Neural cell (in vitro differentiated cells): ENCODE measurements around the gene ISG20L2. TPM values are rescaled to one million over a fixed set of nuclear protein-coding genes. Genes with fewer than 3 reads are reported as not detected.

Experiments used
- H2AFZ ChIP-seq: fragments of 200-600, 300-800 bp; sonication (generic), shearing (Covaris generic); 2 replicates; pipeline ENCODE4 v1.6.0; 2014; ENCODE audit warnings: low read depth, mild to moderate bottlenecking, antibody characterized with exemption, low read length, moderate library complexity
- H3F3A ChIP-seq: fragments of 200-600 bp; shearing (Covaris generic); 2 replicates; pipeline ENCODE4 v1.6.1; 2016; ENCODE audit warnings: mild to moderate bottlenecking, moderate library complexity, mixed read lengths, antibody characterized with exemption, low read length; ENCODE audit not compliant: insufficient read depth, poor library complexity, severe bottlenecking
- H3K27ac ChIP-seq: fragments of 200-600, 300-800 bp; sonication (generic), shearing (Covaris generic); 2 replicates; pipeline ENCODE4 v1.5.1; 2014; ENCODE audit warnings: mild to moderate bottlenecking, low read length, moderate library complexity
- H3K27me3 ChIP-seq: fragments of 300-800, 200-600 bp; sonication (generic), shearing (Covaris generic); 2 replicates; pipeline ENCODE4 v1.6.0; 2014; ENCODE audit warnings: mild to moderate bottlenecking, low read depth, low read length, moderate library complexity; ENCODE audit not compliant: insufficient read depth
- H3K36me3 ChIP-seq: fragments of 300-800, 200-600 bp; sonication (generic), shearing (Covaris generic); 2 replicates; pipeline ENCODE4 v1.5.1; 2014; ENCODE audit warnings: mild to moderate bottlenecking, antibody characterized with exemption, low read length, moderate library complexity; ENCODE audit not compliant: insufficient read depth
- H3K4me2 ChIP-seq: fragments of 300-800, 200-600 bp; sonication (generic), shearing (Covaris generic); 2 replicates; pipeline ENCODE4 v1.6.0; 2014; ENCODE audit warnings: mild to moderate bottlenecking, low read length
- H3K4me3 ChIP-seq: fragments of 300-800, 200-600 bp; sonication (generic), shearing (Covaris generic); 2 replicates; pipeline ENCODE4 v1.5.1; 2014; ENCODE audit warnings: mild to moderate bottlenecking, low read length, moderate library complexity
- H3K79me2 ChIP-seq: fragments of 200-600 bp; shearing (Covaris generic); replicated peaks from 2 replicates; pipeline ENCODE4 v1.6.0; 2014; ENCODE audit warnings: mild to moderate bottlenecking, low read length, moderate library complexity; ENCODE audit not compliant: insufficient read depth
- H3K9ac ChIP-seq: fragments of 300-800, 200-600 bp; sonication (generic), shearing (Covaris generic); 2 replicates; pipeline ENCODE4 v1.6.1; 2016; ENCODE audit warnings: mild to moderate bottlenecking, low read length, mixed read lengths
- H3K9me2 ChIP-seq: fragments of 200-600 bp; shearing (Covaris generic); 2 replicates; pipeline ENCODE4 v1.6.1; 2016; ENCODE audit warnings: mild to moderate bottlenecking, low read length, mixed read lengths; ENCODE audit not compliant: insufficient read depth
- H3K9me3 ChIP-seq: fragments of 200-600, 300-800 bp; sonication (generic), shearing (Covaris generic); 2 replicates; pipeline ENCODE4 v1.6.1; 2016; ENCODE audit warnings: mild to moderate bottlenecking, mixed run types, low read length, moderate library complexity, mixed read lengths
- H4K20me1 ChIP-seq: fragments of 200-600 bp; shearing (Covaris generic); 2 replicates; pipeline ENCODE4 v1.6.1; 2016; ENCODE audit warnings: mild to moderate bottlenecking, mixed run types; ENCODE audit not compliant: insufficient read depth
- EP300 ChIP-seq: fragments of 450-650 bp; conservative IDR thresholded peaks from 2 replicates; pipeline ENCODE4 v1.6.1; 2014; ENCODE audit warnings: antibody characterized with exemption, mild to moderate bottlenecking, moderate library complexity; ENCODE audit not compliant: poor library complexity, severe bottlenecking
- EZH2 ChIP-seq: fragments of 200-600, 300-800 bp; shearing (Covaris generic), sonication (generic); IDR thresholded peaks from 2 replicates; pipeline ENCODE4 v1.6.1; 2014; ENCODE audit warnings: antibody characterized with exemption, low read length, borderline replicate concordance, mild to moderate bottlenecking; ENCODE audit not compliant: insufficient read depth, poor library complexity, severe bottlenecking
- MXI1 ChIP-seq: fragments of 450-650 bp; conservative IDR thresholded peaks from 2 replicates; pipeline ENCODE4 v1.6.1; 2014; ENCODE audit warnings: antibody characterized with exemption, mild to moderate bottlenecking; ENCODE audit not compliant: poor library complexity, severe bottlenecking
- POLR2AphosphoS5 ChIP-seq: IDR thresholded peaks from 2 replicates; pipeline ENCODE4 v1.6.1; 2012
- RAD21 ChIP-seq: fragments of 450-650 bp; conservative IDR thresholded peaks from 2 replicates; pipeline ENCODE4 v1.6.1; 2014; ENCODE audit warnings: antibody characterized with exemption, mild to moderate bottlenecking, moderate library complexity
- SMC3 ChIP-seq: fragments of 450-650 bp; conservative IDR thresholded peaks from 2 replicates; pipeline ENCODE4 v1.6.1; 2014; ENCODE audit warnings: antibody characterized with exemption, mild to moderate bottlenecking, moderate library complexity; ENCODE audit not compliant: poor library complexity
- TAF1 ChIP-seq: IDR thresholded peaks from 2 replicates; pipeline ENCODE4 v1.6.1; 2012; ENCODE audit warnings: low read depth
- polyA plus RNA-seq: library from polyadenylated mRNA; depleted of rRNA; stranded (reverse); fragments of >200 nt; gene quantifications from 2 replicates; pipeline ENCODE4 v1.2.3, GENCODE V29; 2014
- TF ChIP-seq, protein P1 (sequence below): IDR thresholded peaks from 2 replicates; pipeline ENCODE4 v1.6.1; 2012; ENCODE audit warnings: borderline replicate concordance
- TF ChIP-seq, protein P2 (sequence below): fragments of 450-650 bp; IDR thresholded peaks from 2 replicates; pipeline ENCODE4 v1.5.1; 2014; ENCODE audit warnings: antibody characterized with exemption, mild to moderate bottlenecking, moderate library complexity; ENCODE audit not compliant: poor library complexity, severe bottlenecking

The ISG20L2 gene
- polyA plus RNA-seq, 1 donor from 2014 or later = 8.5 TPM

DNA sequence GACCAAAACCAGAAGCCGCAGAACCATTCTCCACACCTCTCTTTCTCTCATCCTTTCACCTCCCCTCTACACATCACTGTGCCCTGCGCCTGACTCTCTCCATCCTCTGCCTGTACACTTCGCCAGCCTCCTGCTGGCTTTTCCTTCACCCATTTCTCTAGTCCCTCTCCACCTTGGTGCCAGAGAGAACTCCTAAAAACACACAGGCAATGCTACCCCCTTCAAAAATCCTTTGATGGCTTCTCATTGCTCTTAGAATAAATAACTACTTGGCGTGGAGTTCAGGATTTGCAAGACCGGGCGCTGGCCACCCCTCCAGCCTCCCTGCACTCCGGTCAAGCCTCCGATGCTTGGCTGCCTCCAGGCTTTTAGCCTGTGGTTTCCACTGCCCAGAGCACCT, 31.8 kb downstream of the ISG20L2 start:
- H3K9ac ChIP-seq = no peak overlapping the region
- H4K20me1 ChIP-seq = no peaks in the 10 kb centered on the region
- no peaks in the 10 kb centered on the region for H3K79me2 ChIP-seq
- no peak overlapping the region for H3K27ac ChIP-seq
- no peaks in the 10 kb centered on the region for H3K36me3 ChIP-seq
- H3K4me2 ChIP-seq = no peak overlapping the region
- no peak overlapping the region for H2AFZ ChIP-seq
- no peaks in the 10 kb centered on the region for H3K9me2 ChIP-seq
- no peaks in the 10 kb centered on the region for H3F3A ChIP-seq
- TF ChIP-seq EZH2 = no peak
- no peak for TF ChIP-seq EP300
- TF ChIP-seq POLR2AphosphoS5 = no peak
- TF ChIP-seq, protein P1, sequence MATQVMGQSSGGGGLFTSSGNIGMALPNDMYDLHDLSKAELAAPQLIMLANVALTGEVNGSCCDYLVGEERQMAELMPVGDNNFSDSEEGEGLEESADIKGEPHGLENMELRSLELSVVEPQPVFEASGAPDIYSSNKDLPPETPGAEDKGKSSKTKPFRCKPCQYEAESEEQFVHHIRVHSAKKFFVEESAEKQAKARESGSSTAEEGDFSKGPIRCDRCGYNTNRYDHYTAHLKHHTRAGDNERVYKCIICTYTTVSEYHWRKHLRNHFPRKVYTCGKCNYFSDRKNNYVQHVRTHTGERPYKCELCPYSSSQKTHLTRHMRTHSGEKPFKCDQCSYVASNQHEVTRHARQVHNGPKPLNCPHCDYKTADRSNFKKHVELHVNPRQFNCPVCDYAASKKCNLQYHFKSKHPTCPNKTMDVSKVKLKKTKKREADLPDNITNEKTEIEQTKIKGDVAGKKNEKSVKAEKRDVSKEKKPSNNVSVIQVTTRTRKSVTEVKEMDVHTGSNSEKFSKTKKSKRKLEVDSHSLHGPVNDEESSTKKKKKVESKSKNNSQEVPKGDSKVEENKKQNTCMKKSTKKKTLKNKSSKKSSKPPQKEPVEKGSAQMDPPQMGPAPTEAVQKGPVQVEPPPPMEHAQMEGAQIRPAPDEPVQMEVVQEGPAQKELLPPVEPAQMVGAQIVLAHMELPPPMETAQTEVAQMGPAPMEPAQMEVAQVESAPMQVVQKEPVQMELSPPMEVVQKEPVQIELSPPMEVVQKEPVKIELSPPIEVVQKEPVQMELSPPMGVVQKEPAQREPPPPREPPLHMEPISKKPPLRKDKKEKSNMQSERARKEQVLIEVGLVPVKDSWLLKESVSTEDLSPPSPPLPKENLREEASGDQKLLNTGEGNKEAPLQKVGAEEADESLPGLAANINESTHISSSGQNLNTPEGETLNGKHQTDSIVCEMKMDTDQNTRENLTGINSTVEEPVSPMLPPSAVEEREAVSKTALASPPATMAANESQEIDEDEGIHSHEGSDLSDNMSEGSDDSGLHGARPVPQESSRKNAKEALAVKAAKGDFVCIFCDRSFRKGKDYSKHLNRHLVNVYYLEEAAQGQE = no peak
- no peak for TF ChIP-seq TAF1
- no peak for TF ChIP-seq SMC3
- TF ChIP-seq RAD21 = no peak
- TF ChIP-seq, protein P2, sequence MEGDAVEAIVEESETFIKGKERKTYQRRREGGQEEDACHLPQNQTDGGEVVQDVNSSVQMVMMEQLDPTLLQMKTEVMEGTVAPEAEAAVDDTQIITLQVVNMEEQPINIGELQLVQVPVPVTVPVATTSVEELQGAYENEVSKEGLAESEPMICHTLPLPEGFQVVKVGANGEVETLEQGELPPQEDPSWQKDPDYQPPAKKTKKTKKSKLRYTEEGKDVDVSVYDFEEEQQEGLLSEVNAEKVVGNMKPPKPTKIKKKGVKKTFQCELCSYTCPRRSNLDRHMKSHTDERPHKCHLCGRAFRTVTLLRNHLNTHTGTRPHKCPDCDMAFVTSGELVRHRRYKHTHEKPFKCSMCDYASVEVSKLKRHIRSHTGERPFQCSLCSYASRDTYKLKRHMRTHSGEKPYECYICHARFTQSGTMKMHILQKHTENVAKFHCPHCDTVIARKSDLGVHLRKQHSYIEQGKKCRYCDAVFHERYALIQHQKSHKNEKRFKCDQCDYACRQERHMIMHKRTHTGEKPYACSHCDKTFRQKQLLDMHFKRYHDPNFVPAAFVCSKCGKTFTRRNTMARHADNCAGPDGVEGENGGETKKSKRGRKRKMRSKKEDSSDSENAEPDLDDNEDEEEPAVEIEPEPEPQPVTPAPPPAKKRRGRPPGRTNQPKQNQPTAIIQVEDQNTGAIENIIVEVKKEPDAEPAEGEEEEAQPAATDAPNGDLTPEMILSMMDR = no peak
- no peak for TF ChIP-seq MXI1
- no peak overlapping the region for H3K4me3 ChIP-seq
- no peaks in the 10 kb centered on the region for H3K27me3 ChIP-seq
- H3K9me3 ChIP-seq = no peaks in the 10 kb centered on the region

DNA sequence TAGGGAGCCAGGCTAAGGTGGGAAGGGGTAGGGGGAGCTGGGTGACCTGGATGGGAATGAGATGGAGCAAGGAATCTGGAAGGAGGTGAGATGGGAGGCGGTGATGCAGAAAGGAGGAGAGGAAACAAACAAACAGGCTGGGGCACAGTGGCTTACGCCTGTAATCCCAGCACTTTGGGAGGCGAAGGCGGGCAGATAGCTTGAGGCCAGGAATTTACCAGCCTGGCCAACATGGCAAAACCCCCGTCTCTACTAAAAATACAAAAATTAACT, 33.9 kb downstream of the ISG20L2 start:
- Histone ChIP-seq H3K27ac (no peak overlapping the region), H3K27me3 (no peaks in the 10 kb centered on the region), H3K4me2 (no peak overlapping the region), H3K9me2 (no peaks in the 10 kb centered on the region), H3K4me3 (no peak overlapping the region), H3K9ac (no peak overlapping the region), H3F3A (no peaks in the 10 kb centered on the region), H4K20me1 (no peaks in the 10 kb centered on the region), H3K9me3 (no peaks in the 10 kb centered on the region), H3K79me2 (no peaks in the 10 kb centered on the region), H2AFZ (no peak overlapping the region), H3K36me3 (no peaks in the 10 kb centered on the region)
- TF ChIP-seq, protein P2 = no peak
- TF ChIP-seq EZH2 = no peak
- no peak for TF ChIP-seq POLR2AphosphoS5
- TF ChIP-seq, protein P1 = no peak
- no peak for TF ChIP-seq EP300
- no peak for TF ChIP-seq SMC3
- no peak for TF ChIP-seq TAF1
- TF ChIP-seq MXI1 = no peak
- TF ChIP-seq RAD21 = no peak
